Kidney capillary endothelial cell (primary cell): ENCODE data around the gene GPR55.

Source experiments
- DNase-seq: peaks from one replicate; pipeline ENCODE4 v3.0.0-alpha.2; 2018; ENCODE audit warnings: low spot score

The GPR55 gene

DNA sequence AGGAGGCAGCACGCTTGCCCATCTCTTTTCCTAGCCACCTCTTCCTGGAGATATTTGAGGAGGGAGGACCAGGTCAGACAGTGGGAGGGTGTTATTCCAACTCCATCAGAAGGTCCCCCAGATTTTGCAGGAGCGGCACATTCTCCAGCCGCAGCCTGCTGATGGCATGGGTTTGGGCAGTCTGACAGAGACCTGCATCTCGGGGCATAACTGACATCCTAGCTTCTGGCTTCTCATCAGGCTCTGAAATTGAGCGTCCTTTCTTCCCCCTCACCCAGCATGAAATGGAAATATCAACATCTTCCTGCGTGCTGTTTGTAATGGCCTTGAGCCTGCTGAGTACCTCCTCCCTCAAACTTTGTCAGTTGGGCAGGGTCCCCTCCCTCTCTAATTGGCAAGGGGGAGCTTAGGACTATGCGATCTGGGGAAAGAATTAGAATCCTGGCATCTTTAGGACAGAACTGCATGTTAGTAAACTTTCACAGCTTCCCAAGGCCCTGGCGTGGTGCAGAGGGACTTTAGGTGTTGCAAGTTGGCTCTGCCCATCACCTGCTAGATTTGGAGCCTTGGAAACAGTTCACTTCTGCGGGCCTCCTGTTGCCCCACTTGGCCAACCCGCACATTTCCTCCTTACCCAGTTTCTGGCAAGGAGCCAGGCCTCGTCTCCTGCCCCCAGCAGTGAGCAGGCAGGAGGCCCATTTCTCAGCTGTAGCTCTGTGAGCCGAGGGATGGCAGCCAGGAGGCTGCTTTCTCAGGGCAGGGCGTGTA, 58.1 kb downstream of the GPR55 start:
- DNase-seq = no peak

DNA sequence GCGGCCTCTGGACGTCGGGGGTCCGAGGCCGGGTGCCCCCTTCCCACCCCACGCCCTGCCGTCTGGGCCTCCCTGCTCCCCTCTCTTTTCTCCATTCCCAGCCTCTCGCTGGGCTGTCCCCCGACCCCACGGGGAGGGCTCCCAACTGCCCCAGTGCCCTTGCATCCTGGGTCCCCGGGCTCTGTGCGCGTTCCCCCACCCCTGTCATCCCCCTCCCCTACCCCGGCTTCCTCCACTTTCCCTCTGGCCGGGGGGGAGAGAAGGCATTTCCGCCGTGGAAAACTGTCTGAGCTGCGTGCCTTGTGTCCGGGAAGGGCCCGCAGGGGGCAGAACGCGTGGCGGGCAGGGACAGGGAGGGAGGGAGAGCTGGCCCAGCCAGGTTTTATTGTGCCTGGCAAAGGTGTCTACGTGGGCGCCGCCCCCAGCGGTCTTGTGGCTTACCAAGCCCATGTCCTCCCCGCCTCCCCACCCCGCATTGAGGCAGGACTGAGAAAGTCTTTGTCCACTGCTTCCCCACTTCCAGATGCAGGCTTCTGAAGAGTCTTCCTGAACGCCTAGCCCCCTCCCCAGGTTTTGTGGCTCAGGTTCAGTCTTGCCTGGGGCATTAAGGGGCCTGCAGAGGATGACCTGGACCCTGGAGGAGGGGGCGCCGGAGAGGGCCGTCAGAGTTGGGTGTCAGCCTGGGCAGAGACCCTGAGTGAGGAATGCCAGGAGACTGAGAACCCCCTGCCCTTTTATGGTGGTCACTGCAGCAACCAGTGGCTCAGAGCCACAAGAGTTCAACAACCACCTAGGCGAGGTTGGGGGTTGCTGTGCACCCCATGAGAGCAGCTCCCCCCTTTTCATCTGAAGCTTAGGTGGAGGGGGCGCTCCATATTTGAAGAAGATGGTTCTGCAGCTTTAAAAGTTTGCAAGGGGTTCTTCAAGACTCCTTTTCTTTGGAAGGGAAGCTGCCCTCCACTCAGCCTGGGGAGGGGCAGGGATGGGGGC, 59.0 kb downstream of the GPR55 start:
- DNase-seq = no peak

DNA sequence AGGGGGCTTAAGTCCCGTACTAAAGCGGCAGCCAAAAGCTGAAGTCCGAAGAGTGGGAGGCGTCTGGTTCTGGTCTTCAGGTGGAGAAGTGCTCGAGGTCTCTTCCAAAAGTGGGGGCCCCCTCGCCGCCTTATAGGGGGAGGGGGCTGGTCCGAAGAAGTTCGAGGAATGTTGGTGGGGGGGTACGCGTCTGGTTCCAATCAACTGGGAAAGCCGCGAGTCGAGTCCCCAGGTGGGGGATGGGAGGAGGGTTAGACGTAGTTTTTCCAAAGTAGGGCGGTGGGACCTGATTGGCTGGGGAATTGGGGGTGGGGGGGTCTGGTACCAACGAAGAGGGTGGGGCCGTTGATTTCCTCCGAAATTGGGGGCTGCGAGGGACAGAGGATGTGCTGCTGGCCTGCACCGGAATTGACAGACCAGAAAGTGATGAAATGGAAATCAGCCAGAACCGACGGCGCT, 59.7 kb downstream of the GPR55 start:
- DNase-seq = no peak

GRCh38 chr2:230864605-230865306, 60.3 kb downstream of the GPR55 start, which contains the start of gene ITM2C:
Gene ITM2C (plus strand): TSS chr2:230864942. CDS start chr2:230865026, 84 bp downstream.
- peak; percentile 16 for DNase-seq

DNA sequence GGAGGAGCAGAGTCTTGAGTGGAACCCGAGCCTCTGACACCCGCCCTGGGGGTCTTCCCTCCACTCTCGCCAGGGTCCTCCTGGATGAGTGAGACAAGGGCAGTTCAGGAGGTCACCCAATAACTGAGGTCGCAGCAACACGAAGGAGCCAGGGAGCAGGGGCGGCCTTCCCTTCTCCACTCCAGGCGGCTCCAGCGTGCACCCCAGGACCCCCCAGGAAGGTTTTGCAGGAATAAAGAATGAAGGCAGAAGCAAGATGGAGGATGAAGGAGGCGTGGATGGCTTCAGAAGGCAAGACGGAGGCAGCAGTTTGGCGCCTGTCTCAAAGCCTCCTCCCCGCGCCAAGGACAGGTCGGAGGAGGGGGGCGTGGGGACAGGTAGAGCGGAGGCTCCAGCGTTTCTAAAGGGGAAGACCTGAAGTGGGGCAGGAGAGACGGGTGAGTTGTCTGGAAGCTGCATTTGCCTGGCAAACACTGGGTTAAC, 60.9 kb downstream of the GPR55 start:
- no peak for DNase-seq

- DNase-seq = no peak
These were observed 61.5 kb downstream of the GPR55 start for GRCh38 chr2:230863442-230864121.

DNA sequence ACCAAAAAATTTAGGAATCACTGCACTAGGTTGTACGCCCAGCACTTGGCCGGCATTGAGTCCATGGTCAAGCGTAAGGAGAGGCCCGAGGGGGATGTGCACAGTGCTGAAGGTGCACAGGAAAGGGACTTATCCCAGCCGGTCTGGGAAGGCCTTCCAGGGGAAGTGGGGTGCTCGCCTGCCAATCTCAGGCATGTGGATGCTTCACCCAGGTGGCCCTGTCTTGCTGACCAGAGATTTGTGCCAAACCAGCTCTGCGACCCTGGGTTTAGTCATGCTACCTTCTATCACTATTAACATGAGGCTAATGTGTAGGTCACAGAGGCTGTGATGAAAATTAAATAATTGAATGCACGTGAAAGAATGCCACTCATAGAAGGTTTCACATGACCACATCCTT, 62.0 kb downstream of the GPR55 start:
- no peak for DNase-seq

DNA sequence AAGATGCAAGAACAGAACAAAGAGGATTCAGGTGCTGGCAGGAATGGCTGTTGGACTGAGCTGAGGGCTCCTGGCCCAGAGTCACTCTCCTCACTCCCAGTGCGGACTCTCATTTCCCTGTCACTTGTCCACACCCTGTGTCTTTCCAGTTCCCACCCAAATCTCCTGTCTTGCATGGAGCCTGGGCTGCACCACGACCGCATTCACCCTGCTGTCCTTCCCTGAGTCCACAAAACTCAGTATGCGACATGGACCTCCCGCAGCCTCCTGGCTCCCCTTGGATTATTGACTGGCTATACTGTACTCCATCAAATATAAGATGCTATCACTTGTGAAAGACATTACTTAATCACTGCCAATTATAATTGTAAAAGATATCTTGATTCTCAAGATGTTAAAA, 62.8 kb downstream of the GPR55 start:
- no peak for DNase-seq

DNA sequence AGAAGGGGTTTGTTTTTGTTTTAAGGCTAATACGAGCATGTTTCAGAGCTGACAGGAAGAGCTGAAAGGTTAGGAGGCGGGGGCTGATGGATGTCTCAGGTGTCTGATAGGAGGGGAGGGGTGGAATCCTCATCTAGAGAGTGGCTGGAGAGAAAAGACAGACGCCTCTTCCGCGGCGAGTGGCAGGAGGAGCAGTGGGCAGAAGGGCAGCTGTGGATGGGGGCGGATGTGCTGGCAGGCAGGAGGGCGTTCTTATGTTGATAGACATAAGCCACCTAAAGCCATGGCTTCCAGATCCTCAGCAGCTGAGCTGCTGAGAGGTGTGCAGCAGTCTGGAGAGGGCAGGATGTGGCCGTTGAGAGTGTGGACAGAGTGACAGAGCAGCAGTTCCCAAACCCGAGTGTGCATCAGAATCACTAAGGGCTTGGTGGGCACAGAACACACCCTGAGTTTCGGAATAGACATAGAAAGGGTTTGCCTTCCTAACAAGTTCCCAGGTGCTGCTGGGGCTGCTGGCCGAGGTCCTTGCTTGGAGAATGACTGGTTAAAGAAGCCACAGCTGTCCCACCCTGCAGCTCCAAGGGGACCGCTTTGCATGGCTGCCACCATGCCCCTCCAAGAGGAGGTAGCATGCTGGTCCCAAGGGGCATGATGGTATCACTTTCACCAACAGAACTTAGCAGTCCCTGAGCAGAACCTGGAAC, 63.3 kb downstream of the GPR55 start:
- DNase-seq = no peak
